Neural crest cell (in vitro differentiated cells): ENCODE data around the gene LSP1. TPM values are rescaled to one million over a fixed set of nuclear protein-coding genes. Genes with fewer than 3 reads are reported as not detected.
"Not testable (repeated sequence)": the region's sequence is repeated elsewhere in the genome, so short reads cannot be mapped to it uniquely, and the experiment has no call there.

ENCODE experiments used
- DNase-seq: peaks from one replicate; pipeline ENCODE4 v3.0.0; 2021; ENCODE audit warnings: low read depth, mixed read lengths, low spot score
- H3K27ac Mint-ChIP-seq: one replicate; pipeline ENCODE4 v1.8.0; 2021; ENCODE audit warnings: mild to moderate bottlenecking, mixed read lengths; ENCODE audit not compliant: unreplicated experiment
- H3K27me3 Mint-ChIP-seq: 2 replicates; pipeline ENCODE4 v1.8.0; 2021; ENCODE audit warnings: low read depth, mild to moderate bottlenecking, mixed read lengths
- H3K36me3 Mint-ChIP-seq: 2 replicates; pipeline ENCODE4 v1.8.0; 2021; ENCODE audit warnings: low read depth, mild to moderate bottlenecking, mixed read lengths
- H3K4me1 Mint-ChIP-seq: 2 replicates; pipeline ENCODE4 v1.8.0; 2021; ENCODE audit warnings: mixed read lengths
- H3K4me3 Mint-ChIP-seq: one replicate; pipeline ENCODE4 v1.8.0; 2021; ENCODE audit warnings: mild to moderate bottlenecking, mixed read lengths
- H3K9me3 Mint-ChIP-seq: 2 replicates; pipeline ENCODE4 v1.8.0; 2021; ENCODE audit warnings: mixed read lengths
- CTCF ChIP-seq: fragments of 200-600 bp; sonication (generic); conservative IDR thresholded peaks from 2 replicates; pipeline ENCODE4 v1.5.0; 2021; ENCODE audit warnings: antibody characterized with exemption, mild to moderate bottlenecking
- total RNA-seq: library from RNA; stranded (reverse); gene quantifications from 2 replicates; pipeline ENCODE4 v1.2.1, GENCODE V29; 2021

The LSP1 gene
- total RNA-seq, 1 donor from 2014 or later, result not detected

- no peaks in the 10 kb centered on the region for H3K36me3 Mint-ChIP-seq
- H3K4me1 Mint-ChIP-seq, result peaks cover 5% of the 10 kb centered on the region
- H3K27me3 Mint-ChIP-seq, result peaks cover 3% of the 10 kb centered on the region
- no peak overlapping the region for H3K27ac Mint-ChIP-seq
- no peaks in the 10 kb centered on the region for H3K9me3 Mint-ChIP-seq
- no peak overlapping the region for H3K4me3 Mint-ChIP-seq
- DNase-seq, result no peak
- no peak for TF ChIP-seq CTCF
These were observed 17.4 kb downstream of the LSP1 start for GRCh38 chr11:1870326-1870696.

- H3K4me1 Mint-ChIP-seq, result peaks cover 7% of the 10 kb centered on the region
- H3K27ac Mint-ChIP-seq, result no peak overlapping the region
- no peaks in the 10 kb centered on the region for H3K36me3 Mint-ChIP-seq
- no peak for DNase-seq
- TF ChIP-seq CTCF, result no peak
- H3K27me3 Mint-ChIP-seq, result peaks cover 3% of the 10 kb centered on the region
- no peak overlapping the region for H3K4me3 Mint-ChIP-seq
- no peaks in the 10 kb centered on the region for H3K9me3 Mint-ChIP-seq
These were observed 18.0 kb downstream of the LSP1 start for GRCh38 chr11:1870721-1871466.

GRCh38 chr11:1871531-1871930 is 18.6 kb downstream of the LSP1 start:
- Mint-ChIP-seq H3K4me1 (peaks cover 7% of the 10 kb centered on the region), H3K9me3 (no peaks in the 10 kb centered on the region), H3K36me3 (no peaks in the 10 kb centered on the region), H3K27ac (no peak overlapping the region), H3K27me3 (peaks cover 3% of the 10 kb centered on the region), H3K4me3 (no peak overlapping the region)
- DNase-seq, result no peak
- TF ChIP-seq CTCF, result no peak

GRCh38 chr11:1872267-1872985 is 19.5 kb downstream of the LSP1 start:
- DNase-seq, result no peak
- TF ChIP-seq CTCF, result no peak
- Mint-ChIP-seq H3K9me3 (no peaks in the 10 kb centered on the region), H3K27ac (no peak overlapping the region), H3K4me1 (peaks cover 7% of the 10 kb centered on the region), H3K27me3 (peaks cover 3% of the 10 kb centered on the region), H3K4me3 (no peak overlapping the region), H3K36me3 (no peaks in the 10 kb centered on the region)

GRCh38 chr11:1873048-1873812 is 20.3 kb downstream of the LSP1 start:
- Mint-ChIP-seq H3K9me3 (no peaks in the 10 kb centered on the region), H3K27ac (no peak overlapping the region), H3K4me1 (peaks cover 7% of the 10 kb centered on the region), H3K4me3 (no peak overlapping the region), H3K36me3 (no peaks in the 10 kb centered on the region), H3K27me3 (peaks cover 3% of the 10 kb centered on the region)
- no peak for TF ChIP-seq CTCF
- DNase-seq, result no peak

- DNase-seq, H3K27me3 Mint-ChIP-seq, H3K27ac Mint-ChIP-seq, H3K4me3 Mint-ChIP-seq, H3K4me1 Mint-ChIP-seq, H3K9me3 Mint-ChIP-seq, H3K36me3 Mint-ChIP-seq: not testable (repeated sequence)
These were observed 20.9 kb downstream of the LSP1 start for GRCh38 chr11:1873813-1874150.

GRCh38 chr11:1874441-1875092 is 21.7 kb downstream of the LSP1 start:
- H3K27ac Mint-ChIP-seq, H3K27me3 Mint-ChIP-seq, H3K36me3 Mint-ChIP-seq, H3K4me3 Mint-ChIP-seq, H3K4me1 Mint-ChIP-seq, H3K9me3 Mint-ChIP-seq, DNase-seq: not testable (repeated sequence)
